A204.1 (cell line): ENCODE data around the gene MORN5.

Experiments used
- FAIRE-seq: peaks from 2 replicates; lab custom pipeline; 2012; peaks lifted over from hg19 to GRCh38; lab: Jason Lieb, UNC

MORN5 gene

GRCh38 chr9:122239722-122240121 is 80.0 kb downstream of the MORN5 start:
- no peak for FAIRE-seq

GRCh38 chr9:122244349-122244748 is 84.6 kb downstream of the MORN5 start:
- no peak for FAIRE-seq

GRCh38 chr9:122246666-122247065 is 87.0 kb downstream of the MORN5 start:
- no peak for FAIRE-seq

DNA sequence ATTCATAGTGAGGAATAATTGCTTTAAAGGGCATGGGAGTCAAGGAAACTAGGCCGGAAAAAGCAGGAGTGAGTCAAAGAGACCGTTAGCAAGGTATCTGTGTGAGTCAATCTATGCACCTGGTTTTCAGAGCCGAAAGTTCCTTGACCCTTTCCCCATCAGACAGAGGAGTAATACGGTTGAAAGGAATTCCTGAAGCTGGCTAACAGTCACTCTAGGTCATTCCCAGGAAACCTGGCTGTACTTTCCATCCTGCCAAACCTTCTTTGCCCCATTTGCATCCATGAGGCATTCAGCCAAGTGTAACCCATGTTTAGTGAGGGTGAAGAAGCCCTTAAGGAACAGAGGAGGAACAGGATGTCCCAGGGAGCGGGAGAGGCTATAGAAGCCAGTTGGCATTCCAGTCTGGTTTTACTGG is 88.7 kb downstream of the MORN5 start:
- no peak for FAIRE-seq
